Measurements from ENCODE around the gene GPR173.

Gene GPR173

GRCh38 chrX:53086464-53086863 is 37.9 kb downstream of the GPR173 start:
- TF ChIP-seq, protein P1, sequence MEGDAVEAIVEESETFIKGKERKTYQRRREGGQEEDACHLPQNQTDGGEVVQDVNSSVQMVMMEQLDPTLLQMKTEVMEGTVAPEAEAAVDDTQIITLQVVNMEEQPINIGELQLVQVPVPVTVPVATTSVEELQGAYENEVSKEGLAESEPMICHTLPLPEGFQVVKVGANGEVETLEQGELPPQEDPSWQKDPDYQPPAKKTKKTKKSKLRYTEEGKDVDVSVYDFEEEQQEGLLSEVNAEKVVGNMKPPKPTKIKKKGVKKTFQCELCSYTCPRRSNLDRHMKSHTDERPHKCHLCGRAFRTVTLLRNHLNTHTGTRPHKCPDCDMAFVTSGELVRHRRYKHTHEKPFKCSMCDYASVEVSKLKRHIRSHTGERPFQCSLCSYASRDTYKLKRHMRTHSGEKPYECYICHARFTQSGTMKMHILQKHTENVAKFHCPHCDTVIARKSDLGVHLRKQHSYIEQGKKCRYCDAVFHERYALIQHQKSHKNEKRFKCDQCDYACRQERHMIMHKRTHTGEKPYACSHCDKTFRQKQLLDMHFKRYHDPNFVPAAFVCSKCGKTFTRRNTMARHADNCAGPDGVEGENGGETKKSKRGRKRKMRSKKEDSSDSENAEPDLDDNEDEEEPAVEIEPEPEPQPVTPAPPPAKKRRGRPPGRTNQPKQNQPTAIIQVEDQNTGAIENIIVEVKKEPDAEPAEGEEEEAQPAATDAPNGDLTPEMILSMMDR (IDR thresholded peaks at IDR 0.05) = no peak
- H3K4me3 ChIP-seq (ENCODE audit: low read depth in 1 of 2, low read length in 1 of 2) = no peak overlapping the region
- H3K36me3 ChIP-seq = no peaks in the 10 kb centered on the region
- peaks cover 11% of the 10 kb centered on the region for H3K27me3 ChIP-seq
- no peaks in the 10 kb centered on the region for H3K9me3 ChIP-seq
- H3K27ac ChIP-seq = no peak overlapping the region
- peaks cover 25 to 28% of the 10 kb centered on the region in 2 experiments for H3K4me1 ChIP-seq (ENCODE audit: control insufficient read depth in 1 of 2, insufficient read depth in 1 of 2, low read depth in 1 of 2, low read length in 1 of 2)

DNA sequence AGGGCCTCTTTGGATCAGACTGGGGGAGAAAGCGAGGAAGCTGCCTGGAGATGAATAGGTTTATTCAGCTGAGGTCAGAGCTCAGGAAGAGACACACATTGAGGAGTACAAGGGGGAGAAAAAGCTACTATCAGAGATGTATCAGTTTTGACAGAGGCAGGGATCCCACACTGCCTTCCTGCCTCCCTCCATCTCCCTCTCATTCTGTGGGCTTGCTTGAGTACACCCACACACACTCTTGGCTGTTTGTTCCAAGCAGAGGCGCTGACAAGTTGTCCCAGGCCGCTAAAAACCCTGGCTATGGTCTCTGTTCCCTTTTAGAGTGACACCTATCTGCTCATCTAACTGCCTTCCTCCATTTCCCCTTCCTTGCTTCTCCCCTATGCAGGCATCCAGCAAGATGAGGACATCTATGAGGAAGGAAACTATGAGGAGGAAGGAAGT is 38.8 kb downstream of the GPR173 start:
- Histone ChIP-seq H3K9me3 (no peaks in the 10 kb centered on the region), H3K27ac (no peak overlapping the region), H3K4me3 (ENCODE audit: low read depth in 1 of 2, low read length in 1 of 2) (no peak overlapping the region), H3K36me3 (no peaks in the 10 kb centered on the region), H3K4me1 (ENCODE audit: control insufficient read depth in 1 of 2, insufficient read depth in 1 of 2, low read depth in 1 of 2, low read length in 1 of 2) (peaks cover 25 to 28% of the 10 kb centered on the region in 2 experiments), H3K27me3 (peaks cover 11% of the 10 kb centered on the region)
- TF ChIP-seq, protein P1 (IDR thresholded peaks at IDR 0.05) = no peak

DNA sequence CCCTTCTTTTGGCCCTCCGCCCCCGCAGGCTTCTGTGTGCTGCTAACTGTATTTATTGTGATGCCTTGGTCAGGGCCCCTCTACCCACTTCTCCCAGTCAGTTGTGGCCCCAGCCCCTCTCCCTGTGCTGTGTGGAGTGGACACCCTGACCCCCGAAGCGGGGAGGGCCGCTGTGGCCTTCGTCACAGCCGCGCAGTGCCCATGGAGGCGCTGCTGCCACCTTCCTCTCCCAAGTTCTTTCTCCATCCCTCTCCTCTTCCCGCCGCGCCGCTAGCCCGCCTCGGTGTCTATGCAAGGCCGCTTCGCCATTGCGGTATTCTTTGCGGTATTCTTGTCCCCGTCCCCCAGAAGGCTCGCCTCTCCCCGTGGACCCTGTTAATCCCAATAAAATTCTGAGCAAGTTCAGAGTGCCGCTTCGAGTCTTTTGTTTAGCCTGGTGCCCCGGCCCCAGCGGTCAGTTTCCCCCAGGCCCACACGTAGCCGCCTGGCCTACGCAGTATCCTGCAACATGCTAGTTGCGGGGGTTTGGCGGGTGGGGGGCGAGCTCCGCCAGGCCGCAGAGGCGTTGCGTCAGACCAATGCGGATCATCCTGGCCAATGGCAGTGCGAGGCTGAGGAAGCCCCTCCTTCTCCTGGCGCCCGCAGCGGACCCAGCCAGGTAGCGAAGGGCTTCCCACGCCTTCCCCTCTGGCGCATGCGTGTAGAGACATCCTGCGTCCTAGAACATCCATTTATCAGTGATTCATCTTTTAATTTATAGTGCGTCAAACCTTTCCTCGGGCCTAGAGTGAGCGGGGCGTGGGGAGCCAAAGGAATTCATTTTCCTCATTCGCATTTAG is 39.8 kb downstream of the GPR173 start:
- peaks cover 2% of the 10 kb centered on the region for H3K27me3 ChIP-seq
- no peaks in the 10 kb centered on the region for H3K9me3 ChIP-seq
- no peaks in the 10 kb centered on the region for H3K36me3 ChIP-seq

GRCh38 chrX:53089224-53089842 is 40.7 kb downstream of the GPR173 start:
- TF ChIP-seq, protein P1 (IDR thresholded peaks at IDR 0.05) = peak; percentile 74
- no peaks in the 10 kb centered on the region for H3K36me3 ChIP-seq
- no peak overlapping the region for H3K27ac ChIP-seq
- H3K27me3 ChIP-seq = no peaks in the 10 kb centered on the region
- H3K4me1 ChIP-seq (ENCODE audit: control insufficient read depth in 1 of 2, insufficient read depth in 1 of 2, low read depth in 1 of 2, low read length in 1 of 2) = peaks cover 25 to 27% of the 10 kb centered on the region in 2 experiments
- H3K4me3 ChIP-seq (ENCODE audit: low read depth in 1 of 2, low read length in 1 of 2) = peak overlapping the region; percentile 37 to 38
- H3K9me3 ChIP-seq = no peaks in the 10 kb centered on the region

More for the DNA sequence above, 39.8 kb downstream of the GPR173 start:
- Histone ChIP-seq H3K4me1 (ENCODE audit: control insufficient read depth in 1 of 2, insufficient read depth in 1 of 2, low read depth in 1 of 2, low read length in 1 of 2) (peaks cover 22% of the 10 kb centered on the region in 2 experiments), H3K27ac (no peak overlapping the region), H3K4me3 (ENCODE audit: low read depth in 1 of 2, low read length in 1 of 2) (peak overlapping the region; percentile 37 to 38)
- TF ChIP-seq, protein P1 (IDR thresholded peaks at IDR 0.05) = no peak

- Histone ChIP-seq H3K9me3 (no peaks in the 10 kb centered on the region), H3K4me1 (ENCODE audit: control insufficient read depth in 1 of 2, insufficient read depth in 1 of 2, low read depth in 1 of 2, low read length in 1 of 2) (peaks cover 25 to 30% of the 10 kb centered on the region in 2 experiments), H3K4me3 (ENCODE audit: low read depth in 1 of 2, low read length in 1 of 2) (no peak overlapping the region), H3K27ac (no peak overlapping the region), H3K36me3 (no peaks in the 10 kb centered on the region), H3K27me3 (no peaks in the 10 kb centered on the region)
- TF ChIP-seq, protein P1 (IDR thresholded peaks at IDR 0.05) = no peak
These were observed 41.3 kb downstream of the GPR173 start for GRCh38 chrX:53089925-53090324.

All from neutrophil (primary cell).